Activated T-helper 1 cell treated with anti-CD3 and anti-CD28 coated beads, Interleukin-12 subunit alpha, Interleukin-12 subunit beta, Interleukin-2, Interleukin-4 antibody, amounts not matched to agents 30 ng/mL and 10 ng/mL and 1 ng/mL, durations not matched to agents 14 hours and 24 hours and 36 hours (primary cell): ENCODE measurements around the gene TTC4. TPM values are rescaled to one million over a fixed set of nuclear protein-coding genes. Genes with fewer than 3 reads are reported as not detected.

Source experiments
- DNase-seq: peaks from one replicate; pipeline ENCODE4 v3.0.0; 2021; ENCODE audit warnings: low spot score
- H3K27ac Mint-ChIP-seq: one replicate; pipeline ENCODE4 v1.8.0; 2021; ENCODE audit warnings: mild to moderate bottlenecking, mixed read lengths
- H3K27me3 Mint-ChIP-seq: one replicate; pipeline ENCODE4 v1.8.0; 2022; ENCODE audit warnings: mild to moderate bottlenecking, moderate library complexity, mixed read lengths; ENCODE audit not compliant: insufficient read depth
- H3K36me3 Mint-ChIP-seq: one replicate; pipeline ENCODE4 v1.8.0; 2021; ENCODE audit warnings: low read depth, mixed read lengths
- H3K4me1 Mint-ChIP-seq: one replicate; pipeline ENCODE4 v1.8.0; 2021; ENCODE audit warnings: low read depth, mixed read lengths
- H3K4me3 Mint-ChIP-seq: one replicate; pipeline ENCODE4 v1.8.0; 2021; ENCODE audit warnings: mild to moderate bottlenecking, moderate library complexity, mixed read lengths
- H3K9me3 Mint-ChIP-seq: one replicate; pipeline ENCODE4 v1.8.0; 2021; ENCODE audit warnings: mixed read lengths
- intact Hi-C: fragments of 100-400 bp; cut with micrococcal nuclease; formaldehyde crosslinking; loops from one replicate; pipeline ENCODE4 v1.15.1; 2024
- total RNA-seq: library from RNA; stranded (reverse); gene quantifications from 2 replicates; pipeline ENCODE4 v1.2.3, GENCODE V29; 2022

TTC4 gene
- total RNA-seq, 1 donor from 2014 or later, result 43.7 TPM

GRCh38 chr1:54743416-54744226 lies 28.0 kb downstream of the TTC4 start:
- H3K27me3 Mint-ChIP-seq, result no peaks in the 10 kb centered on the region
- H3K4me1 Mint-ChIP-seq, result no peaks in the 10 kb centered on the region
- no peaks in the 10 kb centered on the region for H3K9me3 Mint-ChIP-seq
- intact Hi-C loops, result no loop called here
- no peak for DNase-seq
- H3K27ac Mint-ChIP-seq, result peak overlapping the region; percentile 21
- peaks cover 11% of the 10 kb centered on the region for H3K36me3 Mint-ChIP-seq
- no peak overlapping the region for H3K4me3 Mint-ChIP-seq

- Mint-ChIP-seq H3K27ac (no peak overlapping the region), H3K9me3 (no peaks in the 10 kb centered on the region), H3K4me3 (no peak overlapping the region), H3K27me3 (peaks cover 2% of the 10 kb centered on the region), H3K36me3 (peaks cover 11% of the 10 kb centered on the region), H3K4me1 (no peaks in the 10 kb centered on the region)
- DNase-seq, result no peak
- intact Hi-C loops, result no loop called here
Measured at GRCh38 chr1:54744696-54745095, 29.0 kb downstream of the TTC4 start.

GRCh38 chr1:54745274-54745673 lies 29.6 kb downstream of the TTC4 start:
- Mint-ChIP-seq H3K4me3 (no peak overlapping the region), H3K27me3 (peaks cover 2% of the 10 kb centered on the region), H3K9me3 (no peaks in the 10 kb centered on the region), H3K36me3 (peaks cover 9% of the 10 kb centered on the region), H3K27ac (no peak overlapping the region), H3K4me1 (no peaks in the 10 kb centered on the region)
- intact Hi-C loops, result no loop called here
- no peak for DNase-seq

GRCh38 chr1:54745864-54746263 lies 30.2 kb downstream of the TTC4 start:
- Mint-ChIP-seq H3K4me1 (no peaks in the 10 kb centered on the region), H3K4me3 (no peak overlapping the region), H3K9me3 (no peaks in the 10 kb centered on the region), H3K27me3 (peaks cover 2% of the 10 kb centered on the region), H3K27ac (no peak overlapping the region), H3K36me3 (peaks cover 9% of the 10 kb centered on the region)
- DNase-seq, result no peak
- intact Hi-C loops, result no loop called here

GRCh38 chr1:54748094-54748835 lies 32.6 kb downstream of the TTC4 start:
- peaks cover 2% of the 10 kb centered on the region for H3K27me3 Mint-ChIP-seq
- peaks cover 2% of the 10 kb centered on the region for H3K36me3 Mint-ChIP-seq
- H3K9me3 Mint-ChIP-seq, result no peaks in the 10 kb centered on the region
- no peak overlapping the region for H3K4me3 Mint-ChIP-seq
- no peak for DNase-seq
- H3K4me1 Mint-ChIP-seq, result no peaks in the 10 kb centered on the region
- no peak overlapping the region for H3K27ac Mint-ChIP-seq
- intact Hi-C loops, result no loop called here

GRCh38 chr1:54750596-54750995 lies 34.9 kb downstream of the TTC4 start:
- peaks cover 2% of the 10 kb centered on the region for H3K27me3 Mint-ChIP-seq
- no peaks in the 10 kb centered on the region for H3K4me1 Mint-ChIP-seq
- no peaks in the 10 kb centered on the region for H3K9me3 Mint-ChIP-seq
- no peaks in the 10 kb centered on the region for H3K36me3 Mint-ChIP-seq
- no peak for DNase-seq
- H3K4me3 Mint-ChIP-seq, result no peak overlapping the region
- no peak overlapping the region for H3K27ac Mint-ChIP-seq
- intact Hi-C loops, result no loop called here

GRCh38 chr1:54751426-54751825 lies 35.8 kb downstream of the TTC4 start:
- DNase-seq, result no peak
- intact Hi-C loops, result no loop called here
- no peaks in the 10 kb centered on the region for H3K9me3 Mint-ChIP-seq
- peaks cover 4% of the 10 kb centered on the region for H3K4me1 Mint-ChIP-seq
- H3K27ac Mint-ChIP-seq, result no peak overlapping the region
- peaks cover 4% of the 10 kb centered on the region for H3K36me3 Mint-ChIP-seq
- H3K27me3 Mint-ChIP-seq, result peaks cover 2% of the 10 kb centered on the region
- H3K4me3 Mint-ChIP-seq, result no peak overlapping the region

- Mint-ChIP-seq H3K36me3 (peaks cover 7% of the 10 kb centered on the region), H3K4me3 (no peak overlapping the region), H3K4me1 (peaks cover 6% of the 10 kb centered on the region), H3K27ac (no peak overlapping the region), H3K27me3 (no peaks in the 10 kb centered on the region), H3K9me3 (no peaks in the 10 kb centered on the region)
- intact Hi-C loops, result no loop called here
- no peak for DNase-seq
Measured at GRCh38 chr1:54754045-54754444, 38.4 kb downstream of the TTC4 start.

GRCh38 chr1:54754486-54755285 lies 39.0 kb downstream of the TTC4 start:
- Mint-ChIP-seq H3K27ac (no peak overlapping the region), H3K4me1 (peaks cover 6% of the 10 kb centered on the region)
- intact Hi-C loops, result no loop called here

GRCh38 chr1:54757833-54758232 lies 42.2 kb downstream of the TTC4 start:
- no peak overlapping the region for H3K27ac Mint-ChIP-seq
- H3K36me3 Mint-ChIP-seq, result peaks cover 9% of the 10 kb centered on the region
- H3K4me3 Mint-ChIP-seq, result no peak overlapping the region
- intact Hi-C loops, result no loop called here
- H3K4me1 Mint-ChIP-seq, result peaks cover 14% of the 10 kb centered on the region
- H3K27me3 Mint-ChIP-seq, result no peaks in the 10 kb centered on the region
- no peak for DNase-seq
- H3K9me3 Mint-ChIP-seq, result no peaks in the 10 kb centered on the region

More at GRCh38 chr1:54754486-54755285, 39.0 kb downstream of the TTC4 start:
- DNase-seq, result no peak
- no peak overlapping the region for H3K4me3 Mint-ChIP-seq
- H3K9me3 Mint-ChIP-seq, result no peaks in the 10 kb centered on the region
- H3K27me3 Mint-ChIP-seq, result no peaks in the 10 kb centered on the region
- peaks cover 7% of the 10 kb centered on the region for H3K36me3 Mint-ChIP-seq

GRCh38 chr1:54758678-54759348 lies 43.2 kb downstream of the TTC4 start:
- DNase-seq, result no peak
- Mint-ChIP-seq H3K9me3 (no peaks in the 10 kb centered on the region), H3K27ac (no peak overlapping the region), H3K4me3 (no peak overlapping the region), H3K27me3 (no peaks in the 10 kb centered on the region), H3K4me1 (peaks cover 23% of the 10 kb centered on the region), H3K36me3 (peaks cover 9% of the 10 kb centered on the region)
- intact Hi-C loops, result no loop called here

- peaks cover 32% of the 10 kb centered on the region for H3K4me1 Mint-ChIP-seq
- DNase-seq, result peak; percentile 8
- peaks cover 3% of the 10 kb centered on the region for H3K36me3 Mint-ChIP-seq
- H3K27ac Mint-ChIP-seq, result peak overlapping the region; percentile 95
- H3K4me3 Mint-ChIP-seq, result peak overlapping the region; percentile 90
- no peaks in the 10 kb centered on the region for H3K9me3 Mint-ChIP-seq
- intact Hi-C loops, result loop anchor here (1.0 to 5.0 kb wide), 7 partner anchors 38 to 1525 kb away; partner anchors contain the start of genes DHCR24, IFT25, MAGOH and TTC22
- no peaks in the 10 kb centered on the region for H3K27me3 Mint-ChIP-seq
Measured at GRCh38 chr1:54763816-54764132, 48.1 kb downstream of the TTC4 start.
